ENCODE data around the gene SMG6. TPM values are rescaled to one million over a fixed set of nuclear protein-coding genes. Genes with fewer than 3 reads are reported as not detected.

Gene SMG6
- total RNA-seq, 4 donors from 2014 or later, result 13.3 to 74.9 (median 41.6) TPM

DNA sequence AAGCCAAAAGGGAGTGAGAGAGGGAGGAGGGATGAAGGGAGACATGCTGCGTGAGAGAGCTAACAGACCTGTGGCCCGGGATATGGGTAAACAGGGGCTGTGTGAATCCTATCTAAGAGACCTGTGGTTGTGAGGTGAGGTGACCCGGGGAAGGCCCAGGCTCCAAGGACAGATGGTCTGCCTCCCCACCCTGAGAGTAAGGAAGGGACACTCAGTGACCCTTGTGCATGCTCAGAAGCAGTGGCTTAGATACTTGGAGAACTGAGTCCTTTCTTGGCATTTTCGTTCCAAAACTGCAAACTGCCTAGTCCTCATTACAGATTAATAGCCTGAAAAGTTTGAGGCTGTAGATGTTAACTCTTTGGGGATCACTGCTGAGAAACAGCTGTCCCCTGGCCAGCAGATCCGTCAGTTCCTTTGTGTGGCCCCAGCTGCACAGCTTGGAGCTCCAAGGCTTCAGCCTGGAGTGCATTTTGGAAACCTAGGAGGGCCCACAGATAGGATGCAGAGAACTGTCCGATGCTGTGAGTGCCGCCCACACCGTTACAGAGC is 121.6 kb downstream of the SMG6 start:
- TF ChIP-seq POLR2A (IDR thresholded peaks at IDR 0.05), result no peak
- TF ChIP-seq, protein P1, sequence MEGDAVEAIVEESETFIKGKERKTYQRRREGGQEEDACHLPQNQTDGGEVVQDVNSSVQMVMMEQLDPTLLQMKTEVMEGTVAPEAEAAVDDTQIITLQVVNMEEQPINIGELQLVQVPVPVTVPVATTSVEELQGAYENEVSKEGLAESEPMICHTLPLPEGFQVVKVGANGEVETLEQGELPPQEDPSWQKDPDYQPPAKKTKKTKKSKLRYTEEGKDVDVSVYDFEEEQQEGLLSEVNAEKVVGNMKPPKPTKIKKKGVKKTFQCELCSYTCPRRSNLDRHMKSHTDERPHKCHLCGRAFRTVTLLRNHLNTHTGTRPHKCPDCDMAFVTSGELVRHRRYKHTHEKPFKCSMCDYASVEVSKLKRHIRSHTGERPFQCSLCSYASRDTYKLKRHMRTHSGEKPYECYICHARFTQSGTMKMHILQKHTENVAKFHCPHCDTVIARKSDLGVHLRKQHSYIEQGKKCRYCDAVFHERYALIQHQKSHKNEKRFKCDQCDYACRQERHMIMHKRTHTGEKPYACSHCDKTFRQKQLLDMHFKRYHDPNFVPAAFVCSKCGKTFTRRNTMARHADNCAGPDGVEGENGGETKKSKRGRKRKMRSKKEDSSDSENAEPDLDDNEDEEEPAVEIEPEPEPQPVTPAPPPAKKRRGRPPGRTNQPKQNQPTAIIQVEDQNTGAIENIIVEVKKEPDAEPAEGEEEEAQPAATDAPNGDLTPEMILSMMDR (IDR thresholded peaks at IDR 0.05), result no peak
- Histone ChIP-seq H3K27me3 (no peaks in the 10 kb centered on the region), H3K36me3 (no peaks in the 10 kb centered on the region), H3K4me1 (peaks cover 34 to 37% of the 10 kb centered on the region in 2 donors), H3K27ac (peak overlapping the region; percentile 86 to 95), H3K4me3 (no peak overlapping the region), H3K9me3 (no peaks in the 10 kb centered on the region)
- DNase-seq, result no peak
- intact Hi-C loops (cut with DNase I; ENCODE audit: low total_unique reads), result no loop called here

DNA sequence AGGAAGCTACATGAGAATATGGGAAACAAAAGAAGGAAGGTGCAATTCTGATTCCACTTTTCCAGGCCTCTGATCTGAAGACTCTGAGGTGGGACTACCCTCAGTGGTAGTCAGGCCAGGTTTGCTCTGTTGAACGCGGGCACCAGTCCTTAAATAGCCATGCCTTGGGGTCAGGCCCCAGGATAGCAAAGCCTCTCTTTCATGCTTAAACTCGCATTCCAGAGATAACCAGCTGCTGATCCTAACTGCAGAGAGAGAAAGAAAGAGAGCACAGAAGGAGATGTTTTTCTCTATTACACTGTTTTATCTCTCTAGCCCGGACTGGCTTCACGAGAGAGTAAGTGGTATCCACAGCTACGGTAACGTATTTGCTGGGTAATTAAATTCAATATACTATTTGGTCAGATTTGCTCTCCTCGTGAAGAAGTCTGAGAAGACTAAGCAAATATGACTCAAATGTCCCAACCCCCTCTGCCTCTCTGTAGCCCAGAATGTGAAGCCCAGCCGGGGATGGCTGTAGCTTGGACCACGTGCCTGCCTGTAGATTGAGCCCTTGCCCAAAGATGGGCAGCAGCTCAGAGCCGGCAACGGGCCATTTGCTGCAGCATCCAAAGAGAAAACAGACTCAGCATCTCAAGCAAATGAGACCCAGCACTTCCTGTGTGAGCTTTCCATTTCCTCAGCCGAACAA is 122.2 kb downstream of the SMG6 start:
- H3K4me3 ChIP-seq, result no peak overlapping the region
- no peaks in the 10 kb centered on the region for H3K9me3 ChIP-seq
- no peaks in the 10 kb centered on the region for H3K27me3 ChIP-seq
- H3K27ac ChIP-seq, result peak overlapping the region; percentile 86 to 95
- intact Hi-C loops (cut with DNase I; ENCODE audit: low total_unique reads), result no loop called here
- peak; percentile 87 to 93 for DNase-seq
- no peaks in the 10 kb centered on the region for H3K36me3 ChIP-seq
- H3K4me1 ChIP-seq, result peaks cover 38 to 40% of the 10 kb centered on the region in 2 donors
- peak in 1 of 2 donors; percentile 16 for TF ChIP-seq POLR2A (IDR thresholded peaks at IDR 0.05)
- TF ChIP-seq, protein P1 (IDR thresholded peaks at IDR 0.05), result no peak

DNA sequence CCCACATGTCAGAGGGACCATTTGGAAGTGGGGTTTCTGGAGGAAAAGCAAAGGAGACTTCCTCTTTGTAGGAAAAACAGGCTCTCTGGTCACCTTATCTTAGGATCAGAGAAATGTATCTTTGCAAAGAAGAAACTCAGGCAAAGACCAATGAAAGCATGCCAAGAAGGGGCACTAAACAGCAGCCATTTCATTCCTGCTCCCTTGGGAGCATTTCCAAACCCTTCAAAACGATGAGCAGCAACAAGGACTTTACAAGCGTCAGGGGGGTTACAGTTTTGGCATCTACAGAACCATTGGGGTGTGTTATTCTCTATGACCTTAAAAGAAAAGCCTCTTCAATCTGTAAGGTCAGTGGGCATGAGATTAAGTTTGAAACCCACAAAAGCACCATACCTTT is 122.8 kb downstream of the SMG6 start:
- Histone ChIP-seq H3K4me3 (no peak overlapping the region), H3K27ac (peak overlapping the region; percentile 86 to 95), H3K27me3 (no peaks in the 10 kb centered on the region), H3K9me3 (no peaks in the 10 kb centered on the region), H3K4me1 (peaks cover 43 to 44% of the 10 kb centered on the region in 2 donors), H3K36me3 (no peaks in the 10 kb centered on the region)
- TF ChIP-seq, protein P1 (IDR thresholded peaks at IDR 0.05), result no peak
- no peak for TF ChIP-seq POLR2A (IDR thresholded peaks at IDR 0.05)
- intact Hi-C loops (cut with DNase I; ENCODE audit: low total_unique reads), result no loop called here
- peak in 1 of 2 donors; percentile 13 for DNase-seq

DNA sequence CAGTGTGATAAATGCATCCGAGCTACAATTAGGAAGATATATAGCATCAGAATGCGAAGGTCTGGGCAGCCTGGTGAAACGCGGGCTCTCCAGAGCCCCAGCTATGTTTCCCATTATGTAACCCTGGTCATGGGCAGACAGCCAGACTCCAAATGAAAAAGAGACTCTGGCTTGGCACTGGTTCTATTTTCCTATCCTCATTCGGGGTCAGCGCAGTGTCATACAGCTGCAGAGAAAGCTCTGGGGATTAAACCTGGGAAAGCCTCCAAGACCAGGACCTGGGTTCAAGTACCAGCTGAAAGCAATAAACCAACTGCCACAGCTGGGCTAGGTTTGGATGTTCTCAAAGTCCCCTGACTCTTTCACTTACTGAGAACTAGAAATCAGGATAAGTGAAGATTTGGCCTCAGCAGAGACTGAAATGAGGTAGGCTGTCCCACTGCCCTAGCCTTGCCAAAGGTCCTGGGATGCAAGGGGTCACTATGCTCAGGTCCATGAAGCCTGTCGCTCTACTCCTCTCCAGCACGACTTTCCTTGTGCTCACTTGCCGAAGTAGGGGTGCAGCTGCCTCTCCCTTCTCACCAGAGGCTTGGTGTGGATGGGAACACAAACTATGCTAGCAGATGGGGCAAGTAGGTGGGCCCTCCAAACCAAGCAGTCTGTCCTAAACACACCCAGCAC is 123.8 kb downstream of the SMG6 start:
- H3K27ac ChIP-seq, result peak overlapping the region; percentile 86 to 95
- H3K36me3 ChIP-seq, result no peaks in the 10 kb centered on the region
- TF ChIP-seq, protein P1 (IDR thresholded peaks at IDR 0.05), result no peak
- no peak for TF ChIP-seq POLR2A (IDR thresholded peaks at IDR 0.05)
- H3K4me3 ChIP-seq, result no peak overlapping the region
- DNase-seq, result peak; percentile 89 to 94
- H3K27me3 ChIP-seq, result no peaks in the 10 kb centered on the region
- intact Hi-C loops (cut with DNase I; ENCODE audit: low total_unique reads), result loop anchor here (10.0 kb wide), 1 partner anchor 125 kb away; the partner anchor contains the start of gene HIC1
- H3K9me3 ChIP-seq, result no peaks in the 10 kb centered on the region
- H3K4me1 ChIP-seq, result peaks cover 51 to 54% of the 10 kb centered on the region in 2 donors

Data from uterus (tissue), 4 donors.